Esophagus squamous epithelium (tissue), 5 donors: ENCODE results near the gene ASXL1. TPM values are rescaled to one million over a fixed set of nuclear protein-coding genes. Genes with fewer than 3 reads are reported as not detected.

Experiments
- DNase-seq: peaks from one replicate; lab custom pipeline; 2025; lab: John Stamatoyannopoulos, UW
- H3K27ac ChIP-seq, 4 donors: fragments of 200-600 bp; sonication (generic); one replicate each; pipeline ENCODE4 v1.5.1; 2016 to 2019; ENCODE audit warnings: mild to moderate bottlenecking in 1 of 4
- H3K27me3 ChIP-seq, 4 donors: fragments of 200-600 bp; sonication (generic); 1 replicate in 3 of 4; 2 replicates in 1 of 4; pipeline versions ENCODE4 v1.5.1 to v1.6.0; 2017 to 2021; ENCODE audit warnings: antibody characterized with exemption in 1 of 4
- H3K36me3 ChIP-seq, 3 donors: fragments of 200-600 bp; sonication (generic); one replicate each; pipeline ENCODE4 v1.5.1; 2016 to 2019
- H3K4me1 ChIP-seq, 3 donors: fragments of 200-600 bp; sonication (generic); one replicate each; pipeline ENCODE4 v1.5.1; 2017 to 2019
- H3K4me3 ChIP-seq, 4 donors: fragments of 200-600 bp; sonication (generic); 1 replicate in 3 of 4; 2 replicates in 1 of 4; pipeline ENCODE4 v1.5.1; 2016 to 2019; ENCODE audit warnings: mild to moderate bottlenecking in 2 of 4, moderate library complexity in 1 of 4
- H3K9me3 ChIP-seq, 3 donors: fragments of 200-600 bp; sonication (generic); one replicate each; pipeline ENCODE4 v1.5.1; 2016 to 2019
- CTCF ChIP-seq, 6 experiments: fragments of 450-650 bp in 4 of 6; fragments of 200-600 bp in 2 of 6; sonication (generic) in 2 of 6; IDR thresholded peaks; one replicate each; pipeline ENCODE4 v1.5.1; 2016 to 2019; ENCODE audit warnings: antibody characterized with exemption in 6 of 6, mild to moderate bottlenecking in 4 of 6, moderate library complexity in 4 of 6
- POLR2A ChIP-seq, 4 donors: fragments of 450-650 bp; IDR thresholded peaks; one replicate each; pipeline ENCODE4 v1.6.1; 2017; ENCODE audit warnings: antibody characterized with exemption in 4 of 4, mild to moderate bottlenecking in 4 of 4, moderate library complexity in 3 of 4
- WGBS, 2 donors: methylation state at CpG; one replicate each; pipeline ENCODE4 v1.1.5; 2018; 5-methylcytosine and 5-hydroxymethylcytosine counted together
- intact Hi-C: fragments of 100-400 bp; cut with DNase I; formaldehyde crosslinking; loops from one replicate; pipeline ENCODE4 v1.15.0; 2022
- total RNA-seq, 4 donors: library from RNA; depleted of rRNA; stranded (reverse); fragments of >200 nt; gene quantifications; one replicate each; pipeline ENCODE4 v1.1.0, GENCODE V29; 2016
- donor health status: DM: yes; HTN: yes; CAD: no.

The ASXL1 gene
- total RNA-seq, 4 donors from 2014 or later: 14.3 to 49.2 (median 22.1) TPM

DNA sequence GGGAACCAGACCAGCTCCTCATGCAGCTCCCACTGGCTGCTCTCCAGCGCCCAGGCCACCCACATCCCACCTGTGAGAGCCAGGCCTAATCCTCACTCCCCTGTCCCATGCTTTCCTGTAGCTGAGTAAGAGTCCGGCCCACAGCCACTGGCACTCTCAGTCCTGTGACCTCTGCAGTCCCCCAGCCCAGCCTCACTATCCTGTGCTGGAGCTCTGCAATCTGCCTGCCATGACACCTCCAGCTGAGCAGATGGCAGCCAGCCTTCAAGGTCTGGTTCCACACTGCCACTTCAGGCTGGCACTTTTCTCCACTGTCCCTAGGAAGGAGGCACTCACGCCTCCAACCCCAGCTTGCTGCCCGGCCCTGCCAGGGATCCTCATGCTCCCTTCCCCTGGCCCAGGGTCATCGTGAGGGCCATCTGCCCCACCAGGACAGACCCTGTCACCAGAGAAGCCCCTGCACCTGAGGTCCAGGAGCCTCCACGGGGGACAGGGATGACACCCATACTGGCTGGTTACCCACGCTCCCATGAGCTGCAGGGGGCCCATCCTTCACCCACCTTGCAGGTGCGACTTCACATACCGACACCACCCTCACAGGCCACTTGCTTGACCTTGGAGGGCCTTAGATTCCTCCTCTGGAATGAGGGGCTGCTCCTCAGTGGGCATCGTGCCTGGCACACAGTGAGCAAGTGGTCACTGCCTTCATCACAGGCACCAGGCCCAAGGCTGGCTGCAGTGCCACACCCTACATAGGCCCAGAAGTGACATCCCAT is 100.1 kb downstream of the ASXL1 start:
- Histone ChIP-seq H3K27me3 (no peaks in the 10 kb centered on the region), H3K36me3 (peaks cover 0 to 21% (median 0%) of the 10 kb centered on the region in 3 donors), H3K9me3 (no peaks in the 10 kb centered on the region), H3K4me1 (peaks cover 10 to 26% (median 13%) of the 10 kb centered on the region in 3 donors), H3K27ac (no peak overlapping the region), H3K4me3 (peak overlapping the region in 1 of 4 donors; percentile 64)
- TF ChIP-seq CTCF (IDR thresholded peaks at IDR 0.05) (no peak), POLR2A (IDR thresholded peaks at IDR 0.05) (no peak)
- WGBS, 2 donors: 73 to 89% methylated on average over 3 to 7 of the region's 10 CpGs
- intact Hi-C loops: no loop called here
- no peak for DNase-seq

GRCh38 chr20:32458837-32459220 is 100.7 kb downstream of the ASXL1 start:
- no peak for DNase-seq
- TF ChIP-seq POLR2A (IDR thresholded peaks at IDR 0.05) (no peak), CTCF (IDR thresholded peaks at IDR 0.05) (no peak)
- intact Hi-C loops: no loop called here
- Histone ChIP-seq H3K4me3 (no peak overlapping the region), H3K9me3 (no peaks in the 10 kb centered on the region), H3K27ac (no peak overlapping the region), H3K36me3 (peaks cover 0 to 16% (median 0%) of the 10 kb centered on the region in 3 donors), H3K27me3 (no peaks in the 10 kb centered on the region), H3K4me1 (peaks cover 10 to 31% (median 13%) of the 10 kb centered on the region in 3 donors)
- WGBS, 2 donors: 71 to 80% methylated on average over 5 of the region's 12 CpGs

DNA sequence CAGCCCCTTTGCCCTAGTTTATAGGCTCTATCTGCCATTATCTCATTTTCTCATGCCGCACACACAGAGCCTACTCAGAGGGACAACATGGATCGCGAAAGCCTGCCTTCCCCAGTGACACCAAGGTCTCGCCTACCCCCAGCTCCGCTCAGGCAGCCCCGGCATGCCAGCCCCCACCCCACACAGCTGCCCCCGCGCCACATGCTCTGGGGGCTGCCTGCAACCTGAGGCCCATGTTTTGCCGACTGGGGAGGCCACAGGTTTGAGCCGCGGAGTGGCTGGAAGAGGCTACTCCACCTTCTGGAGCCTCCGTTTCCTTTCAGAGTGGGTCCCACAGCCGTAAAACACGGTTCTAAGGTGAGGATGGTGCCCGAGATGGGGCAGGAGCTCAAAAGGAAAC is 102.1 kb downstream of the ASXL1 start:
- DNase-seq: no peak
- H3K27me3 ChIP-seq: no peaks in the 10 kb centered on the region

GRCh38 chr20:32460683-32461320 is 102.7 kb downstream of the ASXL1 start:
- Histone ChIP-seq H3K27ac (no peak overlapping the region), H3K9me3 (no peaks in the 10 kb centered on the region), H3K27me3 (no peaks in the 10 kb centered on the region), H3K36me3 (peaks cover 0 to 4% (median 0%) of the 10 kb centered on the region in 3 donors), H3K4me1 (peaks cover 10 to 51% (median 13%) of the 10 kb centered on the region in 3 donors), H3K4me3 (no peak overlapping the region)
- no peak for TF ChIP-seq POLR2A (IDR thresholded peaks at IDR 0.05)
- TF ChIP-seq CTCF (IDR thresholded peaks at IDR 0.05): no peak
- 84 to 91% methylated on average over 9 to 13 of the region's 24 CpGs for WGBS, 2 donors
- no peak for DNase-seq
- intact Hi-C loops: no loop called here

More for the DNA sequence above, 102.1 kb downstream of the ASXL1 start:
- intact Hi-C loops: no loop called here
- Histone ChIP-seq H3K36me3 (peaks cover 0 to 10% (median 0%) of the 10 kb centered on the region in 3 donors), H3K4me1 (peaks cover 10 to 45% (median 13%) of the 10 kb centered on the region in 3 donors), H3K9me3 (no peaks in the 10 kb centered on the region), H3K4me3 (no peak overlapping the region), H3K27ac (no peak overlapping the region)
- 76 to 87% methylated on average over 7 to 9 of the region's 15 CpGs for WGBS, 2 donors
- no peak for TF ChIP-seq POLR2A (IDR thresholded peaks at IDR 0.05)
- no peak for TF ChIP-seq CTCF (IDR thresholded peaks at IDR 0.05)
